ENCODE measurements around the gene TMEM258.

Gene TMEM258

DNA sequence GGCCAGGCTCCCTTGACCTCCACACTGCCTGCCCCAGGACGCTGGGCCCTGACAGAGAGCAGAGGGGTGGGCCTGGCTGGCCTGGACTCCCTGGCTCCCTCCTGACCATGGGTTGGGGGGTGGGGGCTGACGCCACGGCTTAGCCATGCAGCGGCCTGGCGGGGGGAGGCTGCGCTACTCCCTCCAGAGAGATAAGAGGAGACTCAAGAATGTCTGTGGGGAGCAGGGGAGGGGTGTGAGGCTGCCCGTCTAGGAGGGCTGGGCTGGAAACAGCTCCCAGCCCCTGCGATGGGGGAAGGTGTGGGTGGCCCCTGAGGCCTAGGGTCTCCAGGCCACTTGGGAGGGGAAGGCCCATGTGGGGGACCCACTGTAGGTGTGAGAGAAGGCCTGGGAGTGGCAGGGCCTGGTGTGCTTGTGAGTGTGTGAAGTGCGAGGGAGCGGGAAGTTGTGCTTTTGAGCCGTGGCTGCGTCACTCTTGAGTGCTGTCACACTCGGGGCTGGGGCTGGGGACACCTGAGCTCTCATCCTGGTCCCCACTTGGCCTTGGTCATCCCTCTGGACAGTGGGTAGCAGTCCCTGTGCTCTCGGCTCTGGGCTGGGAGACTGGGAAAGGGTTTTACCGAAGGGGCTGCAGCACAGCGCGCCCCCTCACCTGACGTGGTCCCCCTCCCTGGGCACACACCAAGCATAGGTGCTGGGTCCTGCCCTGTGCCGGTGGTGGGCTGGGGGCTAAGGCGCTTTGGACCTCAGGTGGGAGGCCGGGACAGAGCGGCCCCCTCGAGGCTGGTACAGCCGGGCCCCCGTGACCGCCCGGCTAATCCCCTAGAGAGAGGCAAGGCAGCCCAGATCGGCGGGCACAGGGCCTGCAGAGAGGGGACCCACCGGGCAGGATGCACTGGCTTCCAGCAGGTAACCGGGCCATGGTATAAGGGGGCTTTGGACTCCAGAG lies 37.6 kb downstream of the TMEM258 start:
- Mint-ChIP-seq H3K4me1 (ENCODE audit: low read depth) (peaks cover 18% of the 10 kb centered on the region), H3K27me3 (peaks cover 28% of the 10 kb centered on the region), H3K27ac (no peak overlapping the region), H3K4me3 (no peak overlapping the region), H3K9me3 (no peaks in the 10 kb centered on the region), H3K36me3 (ENCODE audit: low read depth) (no peaks in the 10 kb centered on the region)
- DNase-seq = no peak

- peaks cover 37% of the 10 kb centered on the region for H3K27me3 Mint-ChIP-seq
- H3K36me3 Mint-ChIP-seq (ENCODE audit: low read depth) = no peaks in the 10 kb centered on the region
- no peak for DNase-seq
- no peak overlapping the region for H3K27ac Mint-ChIP-seq
- peaks cover 18% of the 10 kb centered on the region for H3K4me1 Mint-ChIP-seq (ENCODE audit: low read depth)
- peak overlapping the region; percentile 8 for H3K4me3 Mint-ChIP-seq
- no peaks in the 10 kb centered on the region for H3K9me3 Mint-ChIP-seq
Measured at GRCh38 chr11:61753672-61754071, 38.7 kb downstream of the TMEM258 start.

DNA sequence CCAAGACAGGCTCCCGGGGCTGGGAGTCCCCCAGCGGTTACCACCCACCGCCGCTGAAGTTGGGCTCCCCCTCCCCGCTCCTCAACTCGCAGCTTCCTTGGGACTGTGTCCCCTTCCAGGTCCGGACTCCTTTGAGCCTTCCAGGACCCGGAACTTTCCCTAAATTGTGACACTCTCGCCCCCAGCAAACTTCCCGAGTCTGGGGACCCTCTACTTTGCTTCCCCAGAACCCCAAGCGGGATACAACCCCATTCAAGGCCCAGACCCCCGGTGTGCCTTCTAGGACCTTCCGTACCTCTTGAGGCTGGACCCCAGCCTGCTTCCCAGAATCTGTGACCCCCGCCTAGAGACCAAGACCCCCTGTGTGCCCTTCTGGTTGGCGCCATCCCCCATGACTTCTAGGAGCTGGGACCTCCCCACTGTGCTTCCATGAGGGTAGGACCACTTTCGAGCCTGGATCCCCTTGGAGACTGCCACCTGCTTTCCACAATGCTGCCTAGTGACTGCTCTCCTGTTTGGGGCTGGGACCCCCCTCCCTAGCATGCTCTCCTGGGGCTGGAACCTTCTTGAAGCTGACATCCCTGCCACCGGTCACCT lies 39.4 kb downstream of the TMEM258 start:
- H3K27ac Mint-ChIP-seq = peak overlapping the region; percentile 55

GRCh38 chr11:61752117-61752924 lies 40.1 kb downstream of the TMEM258 start, which contains the start of gene MYRF:
Gene MYRF (plus strand): TSS chr11:61752636. CDS start chr11:61752745, 109 bp downstream.
- peak; percentile 82 for DNase-seq
- Mint-ChIP-seq H3K9me3 (no peaks in the 10 kb centered on the region), H3K36me3 (ENCODE audit: low read depth) (no peaks in the 10 kb centered on the region), H3K27ac (peak within 1 kb of the TSS; percentile 55), H3K27me3 (peaks cover 45% of the 10 kb centered on the region), H3K4me1 (ENCODE audit: low read depth) (peaks cover 18% of the 10 kb centered on the region), H3K4me3 (peak within 1 kb of the TSS; percentile 63)

More for the DNA sequence above, 39.4 kb downstream of the TMEM258 start:
- peaks cover 18% of the 10 kb centered on the region for H3K4me1 Mint-ChIP-seq (ENCODE audit: low read depth)
- DNase-seq = no peak
- H3K27me3 Mint-ChIP-seq = peaks cover 43% of the 10 kb centered on the region
- H3K9me3 Mint-ChIP-seq = no peaks in the 10 kb centered on the region
- no peaks in the 10 kb centered on the region for H3K36me3 Mint-ChIP-seq (ENCODE audit: low read depth)
- H3K4me3 Mint-ChIP-seq = peak overlapping the region; percentile 63

GRCh38 chr11:61751384-61751783 lies 41.0 kb downstream of the TMEM258 start:
- Mint-ChIP-seq H3K4me1 (ENCODE audit: low read depth) (peaks cover 14% of the 10 kb centered on the region), H3K4me3 (no peak overlapping the region), H3K9me3 (no peaks in the 10 kb centered on the region), H3K27me3 (peaks cover 45% of the 10 kb centered on the region), H3K27ac (no peak overlapping the region), H3K36me3 (ENCODE audit: low read depth) (no peaks in the 10 kb centered on the region)
- DNase-seq = no peak

DNA sequence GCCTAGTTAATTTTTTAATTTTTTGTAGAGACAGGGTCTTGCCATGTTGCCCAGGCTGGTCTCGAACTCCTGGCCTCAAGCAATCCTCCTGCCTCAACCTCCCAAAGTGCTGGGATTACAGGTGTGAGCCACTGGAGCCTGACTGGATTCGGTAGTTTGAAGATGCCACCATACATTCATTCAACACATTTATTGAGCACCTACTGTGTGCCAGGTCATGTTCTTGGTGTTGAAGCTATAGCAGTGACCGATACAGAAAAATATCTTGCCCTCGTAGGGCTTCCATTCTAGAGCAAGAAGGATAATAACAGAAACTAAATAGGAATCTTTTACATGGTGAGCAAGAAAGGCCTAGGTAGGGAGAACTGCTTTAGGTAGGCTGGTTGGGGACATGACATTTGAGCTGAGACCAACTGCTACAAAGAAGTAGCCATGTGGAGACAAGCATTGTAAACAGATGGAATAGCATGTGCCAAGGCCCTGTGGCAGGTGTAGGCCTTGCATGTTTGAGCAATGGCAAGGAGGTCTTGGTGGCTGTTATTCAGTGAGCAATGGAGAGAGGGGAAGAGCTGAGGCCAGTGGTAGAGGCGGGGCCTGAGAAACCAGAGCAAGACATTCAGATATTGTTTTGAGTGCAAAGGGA lies 41.6 kb downstream of the TMEM258 start:
- H3K4me3 Mint-ChIP-seq = no peak overlapping the region
- H3K4me1 Mint-ChIP-seq (ENCODE audit: low read depth) = peaks cover 8% of the 10 kb centered on the region
- H3K27me3 Mint-ChIP-seq = peaks cover 45% of the 10 kb centered on the region
- DNase-seq = no peak
- H3K9me3 Mint-ChIP-seq = no peaks in the 10 kb centered on the region
- H3K36me3 Mint-ChIP-seq (ENCODE audit: low read depth) = no peaks in the 10 kb centered on the region
- no peak overlapping the region for H3K27ac Mint-ChIP-seq

DNA sequence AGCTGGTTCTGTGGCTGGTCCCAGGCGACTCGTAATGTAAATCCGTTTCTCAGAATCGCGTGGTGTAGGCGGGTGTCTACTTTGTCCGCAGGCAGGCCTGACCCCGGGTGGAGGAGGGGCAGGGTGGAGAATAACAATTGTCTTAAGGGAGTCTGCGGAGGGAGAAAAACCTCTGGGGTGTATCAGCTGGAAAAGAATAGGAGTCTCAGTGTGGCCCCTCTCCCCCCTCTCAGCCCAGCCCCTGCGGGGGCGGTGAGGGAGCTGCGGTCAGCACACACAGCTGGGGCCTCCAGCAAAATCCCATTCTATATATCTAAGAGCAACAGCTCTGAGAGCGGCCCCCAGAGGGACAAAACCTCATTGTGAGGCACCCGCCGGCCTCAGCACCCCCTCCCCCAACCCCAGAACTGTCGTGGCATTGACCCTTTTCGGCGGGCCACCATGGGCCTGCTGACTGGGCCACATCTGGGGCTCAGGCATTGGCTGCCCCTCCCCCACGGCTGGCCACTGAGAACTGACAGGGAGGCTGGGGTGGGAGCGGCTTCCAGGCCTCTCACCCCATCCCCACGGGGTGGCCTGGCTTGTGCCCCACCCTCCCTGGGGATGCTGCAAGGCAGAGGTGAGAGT lies 42.7 kb downstream of the TMEM258 start:
- Mint-ChIP-seq H3K36me3 (ENCODE audit: low read depth) (no peaks in the 10 kb centered on the region), H3K4me1 (ENCODE audit: low read depth) (peaks cover 5% of the 10 kb centered on the region), H3K9me3 (no peaks in the 10 kb centered on the region), H3K27me3 (peaks cover 45% of the 10 kb centered on the region), H3K27ac (no peak overlapping the region), H3K4me3 (no peak overlapping the region)
- no peak for DNase-seq

DNA sequence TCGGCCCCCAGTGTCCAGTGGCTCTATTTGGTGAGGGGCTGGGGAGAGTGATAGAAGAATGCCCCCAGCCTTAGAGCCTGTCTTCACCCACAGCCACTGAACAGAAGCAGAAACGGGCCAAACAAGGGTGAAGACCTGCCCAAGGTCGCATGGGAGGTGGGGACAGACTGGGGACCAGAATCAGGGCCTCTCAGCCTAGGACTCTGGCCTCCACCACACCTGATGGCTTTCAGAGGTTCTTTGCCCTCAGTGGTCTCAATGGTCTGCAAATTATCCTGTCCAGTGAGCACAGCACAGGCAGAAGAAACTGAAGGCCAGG lies 44.5 kb downstream of the TMEM258 start:
- peaks cover 3% of the 10 kb centered on the region for H3K4me1 Mint-ChIP-seq (ENCODE audit: low read depth)
- peaks cover 33% of the 10 kb centered on the region for H3K27me3 Mint-ChIP-seq
- no peak for DNase-seq
- H3K36me3 Mint-ChIP-seq (ENCODE audit: low read depth) = no peaks in the 10 kb centered on the region
- no peaks in the 10 kb centered on the region for H3K9me3 Mint-ChIP-seq
- H3K27ac Mint-ChIP-seq = no peak overlapping the region
- no peak overlapping the region for H3K4me3 Mint-ChIP-seq

GRCh38 chr11:61747192-61747966 lies 45.0 kb downstream of the TMEM258 start:
- Mint-ChIP-seq H3K36me3 (ENCODE audit: low read depth) (no peaks in the 10 kb centered on the region), H3K4me1 (ENCODE audit: low read depth) (peaks cover 2% of the 10 kb centered on the region), H3K9me3 (no peaks in the 10 kb centered on the region), H3K27ac (no peak overlapping the region), H3K4me3 (no peak overlapping the region), H3K27me3 (peaks cover 31% of the 10 kb centered on the region)
- DNase-seq = peak; percentile 64

DNA sequence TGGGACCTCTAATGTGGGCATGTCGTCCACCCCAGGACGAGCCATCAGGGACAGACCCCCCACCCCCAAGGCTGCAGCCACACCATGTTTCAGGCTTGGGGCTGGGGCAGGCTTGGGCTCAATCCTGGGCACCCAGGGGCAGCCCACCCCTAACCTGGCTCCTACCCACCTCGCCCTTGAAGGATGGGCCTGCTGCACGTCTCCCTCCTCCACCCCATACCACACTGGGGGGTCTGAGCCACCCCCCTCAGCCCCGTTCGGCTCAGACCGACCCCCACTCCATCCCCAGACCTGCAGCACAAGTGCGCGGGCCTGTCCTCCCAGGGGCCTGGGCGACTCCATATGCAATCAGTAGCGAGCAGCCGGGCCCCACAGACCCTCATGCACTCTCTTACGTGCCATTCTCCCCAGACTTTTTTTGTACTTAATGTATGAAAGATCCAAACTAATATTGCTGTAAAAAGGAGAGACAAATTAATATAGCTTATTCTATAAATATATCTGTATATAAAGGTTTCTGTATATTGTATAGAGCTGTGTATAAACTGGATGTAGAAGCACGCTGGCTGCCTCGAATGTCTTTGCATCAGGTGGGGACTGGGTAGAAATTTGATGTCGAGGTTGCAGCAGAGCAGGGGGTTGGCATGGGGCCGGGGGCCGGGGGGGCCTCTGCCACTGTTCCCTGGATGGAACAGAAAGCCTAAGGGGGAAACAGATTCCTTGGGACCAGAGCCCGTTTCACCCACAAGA lies 45.8 kb downstream of the TMEM258 start:
- no peaks in the 10 kb centered on the region for H3K36me3 Mint-ChIP-seq (ENCODE audit: low read depth)
- H3K9me3 Mint-ChIP-seq = no peaks in the 10 kb centered on the region
- H3K4me3 Mint-ChIP-seq = no peak overlapping the region
- H3K4me1 Mint-ChIP-seq (ENCODE audit: low read depth) = no peaks in the 10 kb centered on the region
- DNase-seq = no peak
- H3K27ac Mint-ChIP-seq = no peak overlapping the region
- peaks cover 26% of the 10 kb centered on the region for H3K27me3 Mint-ChIP-seq

GRCh38 chr11:61745781-61746441 lies 46.5 kb downstream of the TMEM258 start:
- no peaks in the 10 kb centered on the region for H3K4me1 Mint-ChIP-seq (ENCODE audit: low read depth)
- H3K27ac Mint-ChIP-seq = no peak overlapping the region
- H3K9me3 Mint-ChIP-seq = no peaks in the 10 kb centered on the region
- no peak for DNase-seq
- H3K4me3 Mint-ChIP-seq = no peak overlapping the region
- no peaks in the 10 kb centered on the region for H3K36me3 Mint-ChIP-seq (ENCODE audit: low read depth)
- peaks cover 21% of the 10 kb centered on the region for H3K27me3 Mint-ChIP-seq

GRCh38 chr11:61744609-61745156 lies 47.7 kb downstream of the TMEM258 start:
- Mint-ChIP-seq H3K27ac (no peak overlapping the region), H3K36me3 (ENCODE audit: low read depth) (no peaks in the 10 kb centered on the region), H3K27me3 (peaks cover 16% of the 10 kb centered on the region), H3K4me3 (no peak overlapping the region), H3K9me3 (no peaks in the 10 kb centered on the region), H3K4me1 (ENCODE audit: low read depth) (no peaks in the 10 kb centered on the region)
- no peak for DNase-seq
